NCI-H774 (cell line): Measurements from ENCODE around the gene PSMD13.
"Not testable (repeated sequence)": the region's sequence is repeated elsewhere in the genome, so short reads cannot be mapped to it uniquely, and the experiment has no call there.

Experiments
- DNase-seq: peaks from one replicate; lab custom pipeline; 2025; lab: John Stamatoyannopoulos, UW

The PSMD13 gene

DNA sequence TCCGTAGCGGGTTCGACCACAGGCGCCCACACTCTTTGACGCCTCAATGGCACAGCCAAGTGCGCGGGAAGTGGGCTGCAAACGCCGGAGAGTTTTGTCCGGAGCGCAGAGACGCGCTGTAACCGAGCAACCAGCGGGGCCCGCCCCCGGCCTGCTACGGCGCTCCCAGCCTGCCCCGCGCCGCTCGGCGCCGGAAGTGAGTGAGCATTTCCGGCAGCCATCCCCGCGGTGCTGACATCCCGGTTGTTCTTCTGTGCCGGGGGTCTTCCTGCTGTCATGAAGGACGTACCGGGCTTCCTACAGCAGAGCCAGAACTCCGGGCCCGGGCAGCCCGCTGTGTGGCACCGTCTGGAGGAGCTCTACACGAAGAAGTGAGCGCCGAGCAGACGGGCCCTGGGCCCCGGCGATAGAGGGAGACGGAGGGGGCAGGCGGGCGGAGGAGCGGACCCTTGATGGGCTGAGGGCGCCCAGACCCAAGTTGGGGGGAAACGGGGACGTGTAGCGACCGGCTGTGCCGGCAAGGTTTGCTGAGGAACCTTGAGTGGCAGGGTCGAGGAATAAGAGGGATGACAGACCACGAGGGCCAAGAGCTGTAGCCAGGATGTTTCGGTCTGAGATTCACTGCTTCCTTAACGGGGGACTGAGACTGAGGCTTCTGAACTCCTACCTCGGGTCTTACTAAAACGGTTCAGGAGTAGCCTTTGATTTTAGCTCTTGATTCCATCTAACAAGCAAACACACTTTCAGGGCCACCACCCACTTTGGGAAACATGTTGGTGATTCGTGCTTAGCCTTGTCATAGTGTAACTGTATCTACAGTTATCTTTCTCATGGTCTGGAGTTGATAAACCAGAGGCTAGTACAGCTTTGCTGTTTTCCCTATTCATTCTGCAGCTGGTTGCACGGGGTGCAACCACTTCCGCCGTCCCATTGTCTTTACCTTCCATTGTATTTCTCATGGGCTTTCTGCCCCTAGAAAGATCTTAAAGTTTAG, at the start of gene PSMD13:
Gene PSMD13 (plus strand): TSS at position 203 of the 994 bp plus-strand sequence. CDS start 74 bp downstream, at position 277.
- DNase-seq: peak; percentile 73

DNA sequence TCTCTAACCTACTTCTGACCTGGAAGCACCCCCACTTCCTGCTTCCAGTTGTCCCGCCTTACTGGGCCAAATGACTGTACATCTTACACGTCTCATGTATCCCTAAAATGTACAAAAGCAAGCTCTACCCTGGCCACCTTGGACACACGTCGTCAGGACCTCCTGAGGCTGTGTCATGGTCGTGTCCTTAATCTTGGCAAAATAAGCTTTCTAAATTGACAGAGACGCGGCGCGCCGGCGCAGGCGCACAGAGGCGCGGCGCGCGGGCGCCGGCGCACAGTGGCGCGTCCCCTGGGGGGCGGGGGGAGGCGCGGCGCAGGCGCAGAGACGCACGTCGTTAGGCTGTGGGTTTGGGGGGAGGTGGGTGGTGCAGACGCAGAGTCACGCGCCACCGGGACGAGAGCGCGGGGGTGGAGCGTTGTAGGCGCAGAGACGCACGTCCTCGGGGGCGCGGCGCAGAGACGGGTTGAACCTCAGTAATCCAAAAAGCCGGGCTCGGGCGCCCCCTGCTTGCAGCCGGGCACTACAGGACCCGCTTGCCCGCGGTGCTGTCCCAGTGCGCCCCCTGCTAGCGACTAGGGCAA, 47.5 kb upstream of the PSMD13 start:
- not testable (repeated sequence) for DNase-seq

DNA sequence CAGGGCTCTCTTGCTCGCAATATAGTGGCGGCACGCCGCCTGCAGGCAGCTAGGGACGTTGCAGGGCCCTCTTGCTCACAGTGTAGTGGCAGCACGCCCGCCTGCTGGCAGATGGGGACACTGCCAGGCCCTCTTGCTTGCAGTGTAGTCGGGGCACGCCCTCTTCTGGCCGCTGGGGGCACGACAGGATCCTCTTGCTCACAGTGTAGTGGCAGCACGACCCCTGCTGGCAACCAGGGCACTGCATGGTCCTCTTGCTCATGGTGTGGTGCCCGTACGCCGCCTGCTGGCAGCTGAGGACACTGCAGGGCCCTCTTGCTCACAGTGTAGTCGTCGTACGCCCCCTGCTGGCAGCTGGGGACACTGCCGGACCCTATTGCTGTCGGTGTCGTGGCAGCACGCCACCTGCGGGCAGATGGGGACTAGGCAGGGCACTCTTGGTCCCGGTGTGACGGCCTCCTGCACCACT, 46.9 kb upstream of the PSMD13 start:
- DNase-seq: not testable (repeated sequence)

DNA sequence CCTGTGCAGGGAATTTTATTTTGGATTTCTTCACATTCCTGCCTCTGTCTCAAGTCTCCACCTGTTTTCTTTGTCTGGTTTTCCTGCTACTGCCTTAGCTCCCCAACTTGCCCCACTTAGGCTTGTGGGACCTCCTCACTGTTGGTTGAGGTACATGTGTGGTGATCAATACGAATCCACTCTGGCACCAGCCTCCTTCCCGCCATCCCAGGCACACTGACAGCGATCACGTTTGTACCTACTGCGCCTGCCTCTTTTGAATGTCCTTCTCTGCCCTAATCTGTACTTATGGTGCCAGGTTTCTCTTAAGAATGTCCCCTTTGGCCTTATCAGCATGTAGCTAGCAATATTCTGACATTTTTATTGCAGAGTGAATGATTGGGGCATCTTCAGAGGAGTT, 46.2 kb upstream of the PSMD13 start:
- not testable (repeated sequence) for DNase-seq

- DNase-seq: not testable (repeated sequence)
Observed at GRCh38 chr11:191490-192478, 45.0 kb upstream of the PSMD13 start.

DNA sequence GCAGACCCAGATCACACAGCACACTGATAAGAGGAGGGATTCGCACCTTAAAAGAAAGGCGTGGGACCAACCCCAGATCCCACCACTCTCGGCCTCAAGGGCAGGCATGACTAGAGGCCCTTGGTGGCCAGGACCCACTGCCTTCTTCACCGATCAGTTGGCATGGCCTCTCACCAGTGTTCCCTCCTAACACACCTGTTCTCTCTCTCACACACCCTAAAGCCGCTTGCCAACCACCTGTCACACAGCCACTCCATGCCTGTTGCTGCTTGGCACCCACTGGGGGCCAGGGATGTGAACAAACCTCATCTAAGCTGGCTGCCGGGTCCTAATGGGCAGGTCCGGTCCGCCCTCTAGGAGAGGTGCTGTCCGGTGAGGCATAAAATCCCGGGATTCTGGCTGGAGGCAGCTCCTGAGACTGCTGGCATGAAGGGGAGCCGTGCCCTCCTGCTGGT, 44.1 kb upstream of the PSMD13 start, which contains the start of gene SCGB1C1:
Gene SCGB1C1 (plus strand): TSS at position 405 of the 455 bp plus-strand sequence. CDS start 22 bp downstream, at position 427.
- not testable (repeated sequence) for DNase-seq

- not testable (repeated sequence) for DNase-seq
Observed at GRCh38 chr11:193481-193880, 43.3 kb upstream of the PSMD13 start.

GRCh38 chr11:196786-197731, 39.7 kb upstream of the PSMD13 start:
- DNase-seq: no peak

DNA sequence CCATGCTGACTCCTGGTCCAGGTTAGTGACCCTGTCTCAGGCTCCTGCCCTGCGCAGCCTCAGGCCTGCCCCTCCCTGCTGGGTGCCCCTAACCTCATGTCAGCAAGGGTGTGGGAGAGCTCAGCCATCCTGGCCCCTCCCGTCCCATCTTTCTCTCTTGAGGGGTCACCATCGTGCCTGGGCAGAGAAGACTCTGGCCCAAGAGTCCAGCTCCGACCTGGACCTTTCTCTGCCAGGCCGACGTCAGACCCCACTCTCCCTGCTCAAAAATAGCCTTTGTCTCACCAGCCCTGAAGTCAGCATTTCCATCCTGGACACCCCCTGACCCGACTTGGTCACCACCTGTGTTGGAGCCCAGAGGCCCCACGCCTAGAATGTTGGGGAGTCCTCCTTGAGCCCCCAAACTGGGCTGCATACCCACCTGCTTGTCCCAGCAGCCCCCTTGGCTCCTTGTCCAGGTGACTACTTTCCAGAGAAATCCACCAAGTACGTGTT, 39.0 kb upstream of the PSMD13 start:
- no peak for DNase-seq

DNA sequence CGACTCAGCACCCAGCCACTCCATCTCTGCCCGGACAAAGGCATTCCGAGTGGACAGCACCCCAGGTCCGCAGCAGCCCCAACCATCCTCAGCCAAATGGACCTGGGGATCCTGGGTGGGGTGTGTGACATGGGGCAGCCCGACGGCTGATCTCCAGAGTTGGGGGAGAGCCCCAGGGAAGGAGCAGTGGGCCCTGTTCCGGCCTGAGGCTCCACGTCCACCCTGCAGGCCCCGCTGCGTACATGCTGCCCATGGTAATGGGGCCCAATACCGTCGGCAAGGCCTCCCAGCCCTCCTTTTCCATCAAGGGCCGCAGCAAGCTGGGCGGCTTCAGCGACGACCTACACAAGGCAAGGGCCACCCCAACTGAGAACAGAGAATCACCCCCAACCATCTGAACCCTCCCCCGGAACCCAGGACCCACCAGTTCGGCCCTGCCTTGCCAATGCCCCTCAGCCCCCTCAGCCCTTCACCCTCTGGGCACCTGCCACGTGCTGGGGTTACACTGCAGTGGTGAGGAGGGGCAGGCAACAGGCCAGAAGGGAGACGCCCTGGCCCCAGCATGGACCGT, 38.5 kb upstream of the PSMD13 start:
- no peak for DNase-seq

- DNase-seq: no peak
Observed at GRCh38 chr11:199004-199581, 37.7 kb upstream of the PSMD13 start.

DNA sequence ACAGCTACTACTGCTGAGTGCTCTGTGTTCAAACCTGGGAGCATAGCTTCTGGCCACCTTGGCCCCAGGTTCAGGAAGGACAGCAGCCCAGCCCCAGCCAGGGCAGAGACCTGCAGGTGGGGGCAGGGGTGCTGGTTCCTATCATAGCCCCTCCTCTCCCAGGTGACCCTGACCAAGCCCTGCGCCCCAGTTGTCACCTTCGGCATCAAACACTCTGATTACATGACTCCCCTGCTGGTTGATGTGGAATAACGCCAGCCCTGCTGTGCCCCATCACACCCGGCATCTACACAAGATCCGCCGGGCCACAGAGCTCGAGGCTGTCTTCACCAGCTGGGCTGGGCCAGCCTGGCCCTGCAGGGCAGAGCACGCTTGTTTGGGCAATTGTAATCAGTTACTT, 37.0 kb upstream of the PSMD13 start:
- DNase-seq: no peak

GRCh38 chr11:200224-201003, 36.4 kb upstream of the PSMD13 start:
- DNase-seq: no peak

DNA sequence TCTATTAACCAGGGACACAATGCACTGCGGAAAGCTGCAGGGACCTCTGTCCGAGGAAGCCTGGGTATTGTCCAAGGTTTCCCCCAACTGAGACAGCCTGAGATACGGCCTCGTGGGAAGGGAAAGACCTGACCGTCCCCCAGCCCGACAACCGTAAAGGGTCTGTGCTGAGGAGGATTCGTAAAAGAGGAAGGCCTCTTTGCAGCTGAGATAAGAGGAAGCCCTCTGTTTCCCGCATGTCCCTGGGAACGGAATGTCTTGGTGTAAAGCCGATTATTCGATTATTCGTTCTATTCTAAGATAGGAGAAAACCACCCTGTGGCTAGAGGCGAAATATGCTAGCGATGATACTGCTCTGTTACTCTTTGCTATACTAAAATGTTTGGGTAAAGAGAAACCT, 34.8 kb upstream of the PSMD13 start:
- no peak for DNase-seq

DNA sequence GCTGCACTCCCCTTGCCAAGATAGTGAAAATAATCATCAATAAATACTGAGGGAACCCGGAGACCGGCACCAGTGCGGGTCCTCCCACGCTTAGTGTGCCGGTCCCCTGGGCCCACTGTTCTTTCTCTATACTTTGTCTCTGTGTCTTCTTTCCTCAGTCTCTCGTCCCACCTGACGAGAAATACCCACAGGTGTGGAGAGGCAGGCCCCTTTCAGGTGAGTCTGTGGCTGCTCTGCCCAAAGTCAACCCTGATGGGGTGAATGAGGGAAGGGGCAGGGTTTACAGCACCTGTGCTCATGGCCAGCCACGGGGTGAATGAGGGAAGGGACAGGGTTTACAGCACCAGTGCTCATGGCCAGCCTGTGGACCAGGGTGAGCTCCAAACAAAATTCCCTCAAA, 34.3 kb upstream of the PSMD13 start:
- no peak for DNase-seq

GRCh38 chr11:203056-203944, 33.5 kb upstream of the PSMD13 start:
- no peak for DNase-seq

DNA sequence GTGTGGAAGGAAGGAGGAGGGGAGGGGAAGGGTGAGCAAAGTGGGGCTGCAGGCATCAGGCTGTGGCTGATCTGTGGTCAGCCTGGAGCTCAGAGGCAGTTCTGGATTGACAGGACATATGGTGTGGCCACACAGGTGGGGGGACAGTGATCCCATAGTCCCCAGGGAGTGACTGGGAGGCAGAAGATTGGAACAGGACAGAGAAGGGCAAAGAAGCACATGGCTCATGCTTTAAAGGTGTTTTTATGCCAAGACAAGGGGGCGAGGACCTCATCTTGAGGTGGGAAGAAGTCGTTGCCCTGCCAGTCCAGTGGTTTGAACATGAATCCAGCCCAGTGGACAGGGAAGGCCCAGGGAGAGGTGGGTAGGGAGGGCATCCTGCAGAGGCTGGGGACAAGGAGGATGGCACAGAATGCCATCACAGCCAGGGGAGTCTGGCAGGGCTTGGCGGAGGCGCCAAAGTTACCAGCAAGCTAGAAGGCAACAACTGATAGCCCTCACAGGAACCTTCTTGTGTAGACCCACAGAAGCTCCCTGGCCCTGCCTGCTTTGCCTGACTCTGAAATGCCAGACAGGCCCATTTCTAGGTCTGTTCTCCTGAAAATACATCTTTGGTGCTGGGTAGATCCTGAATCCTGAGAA, 32.7 kb upstream of the PSMD13 start:
- DNase-seq: no peak
